ENCODE data around the gene ABCA13. TPM values are rescaled to one million over a fixed set of nuclear protein-coding genes. Genes with fewer than 3 reads are reported as not detected.
A peak's percentile ranks its signal among the peaks of the same experiment; 100 is the strongest.
"Not testable (repeated sequence)": the region's sequence is repeated elsewhere in the genome, so short reads cannot be mapped to it uniquely, and the experiment has no call there.

Gene ABCA13, protein sequence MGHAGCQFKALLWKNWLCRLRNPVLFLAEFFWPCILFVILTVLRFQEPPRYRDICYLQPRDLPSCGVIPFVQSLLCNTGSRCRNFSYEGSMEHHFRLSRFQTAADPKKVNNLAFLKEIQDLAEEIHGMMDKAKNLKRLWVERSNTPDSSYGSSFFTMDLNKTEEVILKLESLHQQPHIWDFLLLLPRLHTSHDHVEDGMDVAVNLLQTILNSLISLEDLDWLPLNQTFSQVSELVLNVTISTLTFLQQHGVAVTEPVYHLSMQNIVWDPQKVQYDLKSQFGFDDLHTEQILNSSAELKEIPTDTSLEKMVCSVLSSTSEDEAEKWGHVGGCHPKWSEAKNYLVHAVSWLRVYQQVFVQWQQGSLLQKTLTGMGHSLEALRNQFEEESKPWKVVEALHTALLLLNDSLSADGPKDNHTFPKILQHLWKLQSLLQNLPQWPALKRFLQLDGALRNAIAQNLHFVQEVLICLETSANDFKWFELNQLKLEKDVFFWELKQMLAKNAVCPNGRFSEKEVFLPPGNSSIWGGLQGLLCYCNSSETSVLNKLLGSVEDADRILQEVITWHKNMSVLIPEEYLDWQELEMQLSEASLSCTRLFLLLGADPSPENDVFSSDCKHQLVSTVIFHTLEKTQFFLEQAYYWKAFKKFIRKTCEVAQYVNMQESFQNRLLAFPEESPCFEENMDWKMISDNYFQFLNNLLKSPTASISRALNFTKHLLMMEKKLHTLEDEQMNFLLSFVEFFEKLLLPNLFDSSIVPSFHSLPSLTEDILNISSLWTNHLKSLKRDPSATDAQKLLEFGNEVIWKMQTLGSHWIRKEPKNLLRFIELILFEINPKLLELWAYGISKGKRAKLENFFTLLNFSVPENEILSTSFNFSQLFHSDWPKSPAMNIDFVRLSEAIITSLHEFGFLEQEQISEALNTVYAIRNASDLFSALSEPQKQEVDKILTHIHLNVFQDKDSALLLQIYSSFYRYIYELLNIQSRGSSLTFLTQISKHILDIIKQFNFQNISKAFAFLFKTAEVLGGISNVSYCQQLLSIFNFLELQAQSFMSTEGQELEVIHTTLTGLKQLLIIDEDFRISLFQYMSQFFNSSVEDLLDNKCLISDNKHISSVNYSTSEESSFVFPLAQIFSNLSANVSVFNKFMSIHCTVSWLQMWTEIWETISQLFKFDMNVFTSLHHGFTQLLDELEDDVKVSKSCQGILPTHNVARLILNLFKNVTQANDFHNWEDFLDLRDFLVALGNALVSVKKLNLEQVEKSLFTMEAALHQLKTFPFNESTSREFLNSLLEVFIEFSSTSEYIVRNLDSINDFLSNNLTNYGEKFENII (N-terminal part only)
- total RNA-seq = 7.6 TPM

GRCh38 chr7:48171202-48171601 is at the start of gene ABCA13:
Gene ABCA13 (plus strand): TSS chr7:48171458. CDS start chr7:48171484, 26 bp downstream.
- DNase-seq (ENCODE audit: low spot score) = no peak
- intact Hi-C loops (cut with DNase I) = no loop called here
- ATAC-seq = no peak

GRCh38 chr7:48126037-48126436 is 45.2 kb upstream of the ABCA13 start:
- ATAC-seq (no peak), DNase-seq (ENCODE audit: low spot score) (no peak)
- intact Hi-C loops (cut with DNase I) = no loop called here

DNA sequence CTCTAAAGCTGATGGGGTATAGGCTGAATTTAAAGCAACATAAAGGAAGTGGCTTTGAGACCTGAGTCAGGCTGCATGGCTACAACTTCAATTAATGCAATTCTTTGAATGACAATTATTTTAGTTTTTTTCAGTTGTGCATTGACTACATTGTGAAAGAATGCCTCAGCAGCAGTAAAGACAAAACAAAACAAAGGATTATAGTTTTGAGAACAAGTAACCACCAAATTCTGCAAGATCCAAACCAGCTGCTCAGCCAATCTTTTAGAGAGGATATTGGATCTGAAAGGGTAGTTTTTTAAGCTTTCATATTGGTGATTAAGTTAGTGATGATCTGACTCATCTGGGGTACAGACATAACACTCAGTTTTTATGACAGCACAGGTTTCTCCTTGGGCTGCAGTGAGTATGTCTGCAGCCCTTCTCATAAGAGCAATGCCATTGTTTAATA is 40.6 kb upstream of the ABCA13 start:
- DNase-seq (ENCODE audit: low spot score) (no peak), ATAC-seq (no peak)
- intact Hi-C loops (cut with DNase I) = no loop called here

GRCh38 chr7:48132792-48133191 is 38.5 kb upstream of the ABCA13 start:
- intact Hi-C loops (cut with DNase I) = no loop called here
- DNase-seq (ENCODE audit: low spot score) (no peak), ATAC-seq (no peak)

DNA sequence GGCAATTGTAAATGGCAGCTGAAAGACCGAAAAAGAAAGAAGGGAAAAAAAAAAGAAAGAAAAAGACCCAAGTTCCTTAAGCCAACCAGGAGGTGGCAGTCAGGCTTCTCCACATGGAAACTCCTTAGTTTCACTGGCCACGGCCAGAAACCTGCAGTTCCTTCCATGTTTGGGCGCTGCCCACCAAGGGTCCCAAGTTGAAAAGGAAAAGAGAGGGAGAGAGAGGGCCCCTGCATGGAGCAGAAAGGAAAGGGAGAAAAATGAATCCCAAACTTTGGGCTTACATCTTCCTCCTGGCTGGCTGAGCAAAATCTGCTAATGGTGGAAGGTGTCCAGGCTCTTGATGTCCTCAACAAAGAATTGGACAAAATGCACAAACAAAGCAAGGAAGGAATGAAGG is 31.8 kb upstream of the ABCA13 start:
- DNase-seq (ENCODE audit: low spot score) = no peak
- intact Hi-C loops (cut with DNase I) = no loop called here
- ATAC-seq = peak; percentile 54

DNA sequence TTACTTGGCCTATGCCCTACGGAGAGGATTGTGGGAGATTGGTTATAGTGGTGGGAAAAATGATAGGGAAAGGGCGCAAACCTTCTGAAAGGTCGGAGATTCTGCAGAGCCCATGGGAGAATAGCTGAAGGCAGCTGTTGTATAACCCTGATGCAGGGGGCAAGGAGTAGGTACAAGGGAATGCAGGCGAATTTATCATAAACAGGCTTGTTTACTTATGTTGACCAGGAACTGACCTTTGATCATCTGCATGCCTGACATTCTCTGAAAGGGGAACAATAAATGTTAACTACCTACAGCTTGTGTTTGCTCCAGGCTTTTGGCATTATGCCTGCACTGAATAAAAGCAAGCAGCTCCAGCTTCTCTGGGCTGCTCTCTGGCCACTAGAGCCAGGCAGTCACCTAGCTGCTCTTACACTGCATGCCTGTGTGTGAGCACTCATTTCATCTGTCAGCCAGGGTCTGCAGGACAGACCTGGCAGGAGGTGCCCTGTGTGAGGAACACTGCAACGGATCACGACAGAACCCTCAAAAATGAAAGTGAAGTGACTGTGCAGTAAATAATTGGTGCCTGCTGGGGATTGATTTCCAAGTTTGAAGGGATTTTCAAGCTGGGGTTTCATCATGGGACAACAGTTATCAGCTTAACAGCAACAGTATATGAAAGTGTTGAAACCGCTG is 31.1 kb upstream of the ABCA13 start:
- no peak for DNase-seq (ENCODE audit: low spot score)
- ATAC-seq = peak; percentile 70
- intact Hi-C loops (cut with DNase I) = no loop called here

- ATAC-seq (no peak), DNase-seq (ENCODE audit: low spot score) (no peak)
- intact Hi-C loops (cut with DNase I) = no loop called here
Observed at GRCh38 chr7:48141521-48141920, 29.7 kb upstream of the ABCA13 start.

GRCh38 chr7:48144291-48144768 is 26.9 kb upstream of the ABCA13 start:
- ATAC-seq (peak; percentile 24), DNase-seq (ENCODE audit: low spot score) (no peak)
- intact Hi-C loops (cut with DNase I) = no loop called here

- ATAC-seq = no peak
- DNase-seq (ENCODE audit: low spot score) = no peak
- intact Hi-C loops (cut with DNase I) = no loop called here
Observed at GRCh38 chr7:48147078-48147591, 24.1 kb upstream of the ABCA13 start.

DNA sequence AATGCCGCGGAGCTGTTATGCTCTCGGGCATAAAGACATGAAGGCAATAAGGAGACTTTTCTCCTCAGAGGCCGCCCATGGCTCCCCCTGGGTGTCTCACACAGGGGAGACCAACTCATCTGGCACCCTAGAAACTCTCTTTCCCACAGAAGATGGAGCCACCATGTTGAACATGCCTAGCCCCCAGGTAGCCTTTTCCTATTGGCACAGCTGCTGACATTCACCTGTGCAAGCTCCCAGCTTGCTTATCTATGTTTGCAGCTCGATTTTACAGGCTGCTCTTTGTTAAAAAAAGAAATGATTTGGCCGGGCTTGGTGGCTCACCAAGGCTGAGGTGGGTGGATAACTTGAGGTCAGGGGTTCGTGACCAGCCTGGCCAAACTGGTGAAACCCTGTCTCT is 23.6 kb upstream of the ABCA13 start:
- ATAC-seq; intact Hi-C loops (cut with DNase I); DNase-seq (ENCODE audit: low spot score): not testable (repeated sequence)

GRCh38 chr7:48148311-48148710 is 22.9 kb upstream of the ABCA13 start:
- DNase-seq (ENCODE audit: low spot score) (no peak), ATAC-seq (no peak)
- intact Hi-C loops (cut with DNase I) = no loop called here

- intact Hi-C loops (cut with DNase I) = no loop called here
- no peak for DNase-seq (ENCODE audit: low spot score)
- ATAC-seq = no peak
Observed at GRCh38 chr7:48149058-48149457, 22.2 kb upstream of the ABCA13 start.

- ATAC-seq (no peak), DNase-seq (ENCODE audit: low spot score) (no peak)
- intact Hi-C loops (cut with DNase I) = no loop called here
Observed at GRCh38 chr7:48150086-48150485, 21.2 kb upstream of the ABCA13 start.

DNA sequence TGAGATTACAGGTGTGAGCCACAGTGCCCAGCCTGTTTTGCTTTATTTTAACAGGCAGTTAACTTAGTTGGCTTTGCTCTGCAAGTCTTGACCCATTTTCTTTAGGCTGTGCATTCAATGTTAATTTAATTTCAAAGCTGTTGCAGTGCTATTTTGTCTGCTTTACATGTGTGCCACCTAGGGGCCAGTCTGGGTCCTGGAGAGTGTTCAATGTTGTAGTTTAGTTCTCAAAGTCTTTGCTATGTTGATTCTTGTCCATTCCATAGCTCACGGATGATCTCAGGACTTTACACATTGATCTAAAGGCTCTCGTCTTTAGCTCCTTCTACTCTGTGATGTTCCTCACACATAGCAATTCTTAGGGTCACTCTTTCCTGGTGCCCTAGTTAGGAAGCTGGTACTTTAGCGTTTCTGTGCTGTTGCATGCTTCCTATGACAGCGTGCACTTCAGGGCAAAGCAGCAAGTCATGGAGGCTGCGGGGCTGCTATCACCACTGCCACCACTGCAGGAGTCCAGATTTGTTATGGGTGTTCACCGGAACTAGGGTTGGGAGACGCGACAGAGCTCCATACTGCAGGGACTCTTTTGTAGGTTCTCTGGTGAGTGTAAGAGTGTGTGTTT is 16.4 kb upstream of the ABCA13 start:
- DNase-seq (ENCODE audit: low spot score) (no peak), ATAC-seq (no peak)
- intact Hi-C loops (cut with DNase I) = no loop called here

- intact Hi-C loops (cut with DNase I) = no loop called here
- DNase-seq (ENCODE audit: low spot score) (no peak), ATAC-seq (no peak)
Observed at GRCh38 chr7:48158404-48158803, 12.9 kb upstream of the ABCA13 start.

DNA sequence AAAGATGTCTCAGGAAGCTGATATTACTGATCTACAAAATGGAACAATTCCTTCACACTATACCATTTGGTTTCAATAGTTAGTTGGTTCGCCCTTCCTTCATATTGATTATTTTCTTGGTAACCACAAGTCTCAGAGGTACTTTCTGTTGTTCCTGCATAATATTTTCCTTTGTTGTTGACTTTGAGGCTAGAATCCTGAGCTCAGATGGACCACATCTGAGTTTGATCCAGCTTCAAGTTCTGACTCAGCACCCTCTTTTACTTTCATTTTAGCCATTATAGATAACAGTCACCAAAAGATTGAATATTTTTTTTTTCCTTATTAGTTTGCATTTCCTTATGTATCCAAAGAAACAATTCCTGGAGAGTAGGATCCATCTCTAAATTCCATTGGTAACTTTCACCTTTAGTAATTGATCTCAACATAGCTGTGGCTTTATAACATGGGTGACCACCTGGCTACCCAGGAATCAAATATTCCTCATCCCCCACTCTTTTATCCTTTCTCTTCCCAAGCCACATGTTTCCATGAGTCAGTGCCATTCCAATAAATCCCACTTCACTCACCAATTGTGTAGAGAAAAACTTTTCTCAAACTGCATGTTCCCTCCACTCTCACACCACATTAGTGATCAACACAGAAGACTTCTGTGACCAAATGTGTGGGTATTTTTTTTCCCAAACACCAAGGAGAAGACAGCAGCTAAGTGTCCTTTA is 9.7 kb upstream of the ABCA13 start:
- ATAC-seq = no peak
- no peak for DNase-seq (ENCODE audit: low spot score)
- intact Hi-C loops (cut with DNase I) = no loop called here

DNA sequence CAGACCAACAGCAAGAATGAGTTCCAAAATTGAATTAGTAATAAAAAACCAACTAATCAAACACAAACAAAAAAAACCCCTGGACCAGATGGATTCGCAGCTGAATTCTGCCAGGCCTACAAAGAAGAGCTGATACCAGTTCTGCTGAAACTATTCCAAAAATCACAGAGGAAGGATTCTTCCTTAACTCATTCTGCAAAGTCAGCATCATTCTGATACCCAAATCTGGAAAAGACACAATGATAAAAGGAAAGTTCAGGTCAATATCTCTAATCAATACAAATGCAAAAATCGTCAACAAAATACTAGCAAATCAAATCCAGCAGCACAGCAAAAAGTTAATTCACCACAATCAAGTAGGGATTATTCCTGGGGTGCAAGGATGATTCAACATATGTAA is 6.1 kb upstream of the ABCA13 start:
- intact Hi-C loops (cut with DNase I) = no loop called here
- ATAC-seq (no peak), DNase-seq (ENCODE audit: low spot score) (no peak)
